ENCODE data around the gene NR2F6.
"Not testable (repeated sequence)": the region's sequence is repeated elsewhere in the genome, so short reads cannot be mapped to it uniquely, and the experiment has no call there.

NR2F6 gene

GRCh38 chr19:17282488-17283125, 36.9 kb upstream of the NR2F6 start:
- peaks cover 2% of the 10 kb centered on the region in 2 donors for H3K36me3 ChIP-seq (ENCODE audit: control insufficient read depth in 2 of 2, insufficient read depth in 2 of 2, low read length in 2 of 2)
- H3K4me1 ChIP-seq (ENCODE audit: control insufficient read depth in 2 of 2, insufficient read depth in 2 of 2, low read length in 2 of 2), result peaks cover 9 to 11% of the 10 kb centered on the region in 2 donors
- H3K9ac ChIP-seq (ENCODE audit: low read depth in 1 of 2, low read length in 2 of 2), result peak overlapping the region; percentile 24 to 43
- H3K27ac ChIP-seq (ENCODE audit: low read depth in 2 of 2, low read length in 2 of 2), result no peak overlapping the region
- peaks cover 0 to 4% of the 10 kb centered on the region in 2 donors for H3K27me3 ChIP-seq (ENCODE audit: control insufficient read depth in 2 of 2, insufficient read depth in 2 of 2, low read length in 2 of 2)
- H3K4me3 ChIP-seq (ENCODE audit: low read length in 2 of 2), result peak overlapping the region; percentile 56 to 61
- H3K9me3 ChIP-seq (ENCODE audit: control insufficient read depth in 2 of 2, low read length in 2 of 2), result no peaks in the 10 kb centered on the region

- Histone ChIP-seq H3K4me3 (ENCODE audit: low read length in 2 of 2) (peak within 1 kb of the TSS; percentile 56 to 61), H3K9ac (ENCODE audit: low read depth in 1 of 2, low read length in 2 of 2) (peak within 1 kb of the TSS; percentile 24 to 43), H3K36me3 (ENCODE audit: control insufficient read depth in 2 of 2, insufficient read depth in 2 of 2, low read length in 2 of 2) (peaks cover 5 to 8% of the 10 kb centered on the region in 2 donors), H3K27ac (ENCODE audit: low read depth in 2 of 2, low read length in 2 of 2) (no peak within 1 kb of the TSS), H3K27me3 (ENCODE audit: control insufficient read depth in 2 of 2, insufficient read depth in 2 of 2, low read length in 2 of 2) (peaks cover 0 to 4% of the 10 kb centered on the region in 2 donors), H3K4me1 (ENCODE audit: control insufficient read depth in 2 of 2, insufficient read depth in 2 of 2, low read length in 2 of 2) (peaks cover 9 to 11% of the 10 kb centered on the region in 2 donors), H3K9me3 (ENCODE audit: control insufficient read depth in 2 of 2, low read length in 2 of 2) (no peaks in the 10 kb centered on the region)
Measured at GRCh38 chr19:17281391-17282304, 35.9 kb upstream of the NR2F6 start, which contains the start of gene ANKLE1. ANKLE1 (plus strand) TSS chr19:17281901; CDS start chr19:17281921, 20 bp downstream.

- Histone ChIP-seq H3K27me3 (ENCODE audit: control insufficient read depth in 2 of 2, insufficient read depth in 2 of 2, low read length in 2 of 2) (peaks cover 0 to 4% of the 10 kb centered on the region in 2 donors), H3K27ac (ENCODE audit: low read depth in 2 of 2, low read length in 2 of 2) (no peak overlapping the region), H3K9ac (ENCODE audit: low read depth in 1 of 2, low read length in 2 of 2) (no peak overlapping the region), H3K36me3 (ENCODE audit: control insufficient read depth in 2 of 2, insufficient read depth in 2 of 2, low read length in 2 of 2) (peaks cover 19 to 24% of the 10 kb centered on the region in 2 donors), H3K4me3 (ENCODE audit: low read length in 2 of 2) (no peak overlapping the region), H3K4me1 (ENCODE audit: control insufficient read depth in 2 of 2, insufficient read depth in 2 of 2, low read length in 2 of 2) (peaks cover 9 to 11% of the 10 kb centered on the region in 2 donors), H3K9me3 (ENCODE audit: control insufficient read depth in 2 of 2, low read length in 2 of 2) (no peaks in the 10 kb centered on the region)
Measured at GRCh38 chr19:17279436-17279835, 33.7 kb upstream of the NR2F6 start.

GRCh38 chr19:17275441-17276175, 29.9 kb upstream of the NR2F6 start:
- no peak overlapping the region for H3K9ac ChIP-seq (ENCODE audit: low read depth in 1 of 2, low read length in 2 of 2)
- H3K36me3 ChIP-seq (ENCODE audit: control insufficient read depth in 2 of 2, insufficient read depth in 2 of 2, low read length in 2 of 2), result peaks cover 37 to 42% of the 10 kb centered on the region in 2 donors
- H3K4me3 ChIP-seq (ENCODE audit: low read length in 2 of 2), result no peak overlapping the region
- no peaks in the 10 kb centered on the region for H3K9me3 ChIP-seq (ENCODE audit: control insufficient read depth in 2 of 2, low read length in 2 of 2)
- H3K27me3 ChIP-seq (ENCODE audit: control insufficient read depth in 2 of 2, insufficient read depth in 2 of 2, low read length in 2 of 2), result no peaks in the 10 kb centered on the region
- H3K4me1 ChIP-seq (ENCODE audit: control insufficient read depth in 2 of 2, insufficient read depth in 2 of 2, low read length in 2 of 2), result no peaks in the 10 kb centered on the region
- H3K27ac ChIP-seq (ENCODE audit: low read depth in 2 of 2, low read length in 2 of 2), result no peak overlapping the region

GRCh38 chr19:17274892-17275291, 29.2 kb upstream of the NR2F6 start:
- not testable (repeated sequence) for H3K9me3 ChIP-seq (ENCODE audit: control insufficient read depth in 2 of 2, low read length in 2 of 2); H3K27ac ChIP-seq (ENCODE audit: low read depth in 2 of 2, low read length in 2 of 2); H3K4me1 ChIP-seq (ENCODE audit: control insufficient read depth in 2 of 2, insufficient read depth in 2 of 2, low read length in 2 of 2); H3K9ac ChIP-seq (ENCODE audit: low read depth in 1 of 2, low read length in 2 of 2); H3K27me3 ChIP-seq (ENCODE audit: control insufficient read depth in 2 of 2, insufficient read depth in 2 of 2, low read length in 2 of 2); H3K4me3 ChIP-seq (ENCODE audit: low read length in 2 of 2)
- H3K36me3 ChIP-seq (ENCODE audit: control insufficient read depth in 2 of 2, insufficient read depth in 2 of 2, low read length in 2 of 2), result peaks cover 37 to 45% of the 10 kb centered on the region in 2 donors

GRCh38 chr19:17268754-17269153, 23.0 kb upstream of the NR2F6 start:
- no peak overlapping the region for H3K4me3 ChIP-seq (ENCODE audit: low read length in 2 of 2)
- H3K36me3 ChIP-seq (ENCODE audit: control insufficient read depth in 2 of 2, insufficient read depth in 2 of 2, low read length in 2 of 2), result peaks cover 11 to 21% of the 10 kb centered on the region in 2 donors
- peaks cover 5 to 7% of the 10 kb centered on the region in 2 donors for H3K4me1 ChIP-seq (ENCODE audit: control insufficient read depth in 2 of 2, insufficient read depth in 2 of 2, low read length in 2 of 2)
- no peaks in the 10 kb centered on the region for H3K27me3 ChIP-seq (ENCODE audit: control insufficient read depth in 2 of 2, insufficient read depth in 2 of 2, low read length in 2 of 2)
- H3K9ac ChIP-seq (ENCODE audit: low read depth in 1 of 2, low read length in 2 of 2), result no peak overlapping the region
- H3K9me3 ChIP-seq (ENCODE audit: control insufficient read depth in 2 of 2, low read length in 2 of 2), result no peaks in the 10 kb centered on the region
- H3K27ac ChIP-seq (ENCODE audit: low read depth in 2 of 2, low read length in 2 of 2), result no peak overlapping the region

GRCh38 chr19:17266975-17267788, 21.5 kb upstream of the NR2F6 start, which contains the start of gene BABAM1:
BABAM1 (plus strand) TSS chr19:17267443; CDS start chr19:17268807, 1,364 bp downstream.
- peak within 1 kb of the TSS; percentile 53 to 70 for H3K27ac ChIP-seq (ENCODE audit: low read depth in 2 of 2, low read length in 2 of 2)
- peak within 1 kb of the TSS; percentile 71 to 88 for H3K9ac ChIP-seq (ENCODE audit: low read depth in 1 of 2, low read length in 2 of 2)
- no peaks in the 10 kb centered on the region for H3K27me3 ChIP-seq (ENCODE audit: control insufficient read depth in 2 of 2, insufficient read depth in 2 of 2, low read length in 2 of 2)
- H3K4me3 ChIP-seq (ENCODE audit: low read length in 2 of 2), result peak within 1 kb of the TSS; percentile 97 to 98
- no peaks in the 10 kb centered on the region for H3K9me3 ChIP-seq (ENCODE audit: control insufficient read depth in 2 of 2, low read length in 2 of 2)
- H3K36me3 ChIP-seq (ENCODE audit: control insufficient read depth in 2 of 2, insufficient read depth in 2 of 2, low read length in 2 of 2), result peaks cover 6 to 16% of the 10 kb centered on the region in 2 donors
- peaks cover 5 to 7% of the 10 kb centered on the region in 2 donors for H3K4me1 ChIP-seq (ENCODE audit: control insufficient read depth in 2 of 2, insufficient read depth in 2 of 2, low read length in 2 of 2)

- Histone ChIP-seq H3K4me3 (ENCODE audit: low read length in 2 of 2) (peak overlapping the region; percentile 14 to 43), H3K27me3 (ENCODE audit: control insufficient read depth in 2 of 2, insufficient read depth in 2 of 2, low read length in 2 of 2) (no peaks in the 10 kb centered on the region), H3K4me1 (ENCODE audit: control insufficient read depth in 2 of 2, insufficient read depth in 2 of 2, low read length in 2 of 2) (peaks cover 5 to 7% of the 10 kb centered on the region in 2 donors), H3K9ac (ENCODE audit: low read depth in 1 of 2, low read length in 2 of 2) (no peak overlapping the region), H3K9me3 (ENCODE audit: control insufficient read depth in 2 of 2, low read length in 2 of 2) (no peaks in the 10 kb centered on the region), H3K36me3 (ENCODE audit: control insufficient read depth in 2 of 2, insufficient read depth in 2 of 2, low read length in 2 of 2) (peaks cover 6 to 14% of the 10 kb centered on the region in 2 donors), H3K27ac (ENCODE audit: low read depth in 2 of 2, low read length in 2 of 2) (no peak overlapping the region)
Measured at GRCh38 chr19:17266589-17266974, 20.9 kb upstream of the NR2F6 start.

- no peaks in the 10 kb centered on the region for H3K27me3 ChIP-seq (ENCODE audit: control insufficient read depth in 2 of 2, insufficient read depth in 2 of 2, low read length in 2 of 2)
- H3K27ac ChIP-seq (ENCODE audit: low read depth in 2 of 2, low read length in 2 of 2), result no peak overlapping the region
- H3K4me3 ChIP-seq (ENCODE audit: low read length in 2 of 2), result no peak overlapping the region
- H3K9me3 ChIP-seq (ENCODE audit: control insufficient read depth in 2 of 2, low read length in 2 of 2), result no peaks in the 10 kb centered on the region
- H3K9ac ChIP-seq (ENCODE audit: low read depth in 1 of 2, low read length in 2 of 2), result no peak overlapping the region
- H3K36me3 ChIP-seq (ENCODE audit: control insufficient read depth in 2 of 2, insufficient read depth in 2 of 2, low read length in 2 of 2), result peaks cover under 1 to 8% of the 10 kb centered on the region in 2 donors
- peaks cover 6 to 7% of the 10 kb centered on the region in 2 donors for H3K4me1 ChIP-seq (ENCODE audit: control insufficient read depth in 2 of 2, insufficient read depth in 2 of 2, low read length in 2 of 2)
Measured at GRCh38 chr19:17266026-17266425, 20.3 kb upstream of the NR2F6 start.
